ENCODE measurements around the gene ST3GAL4.

The ST3GAL4 gene

GRCh38 chr11:126318574-126319373, 36.7 kb upstream of the ST3GAL4 start:
- no peak overlapping the region for H3K4me3 ChIP-seq
- H3K27me3 ChIP-seq (ENCODE audit: low read depth), result no peaks in the 10 kb centered on the region
- DNase-seq (ENCODE audit: low spot score in 2 of 2), result no peak
- H3K4me1 ChIP-seq, result no peaks in the 10 kb centered on the region
- in situ Hi-C loops (cut with MboI; ENCODE audit: low sequenced_read_pairs), result loop anchor here (25.0 kb wide), 1 partner anchor 669 kb away; no protein-coding TSS in a partner anchor
- no peaks in the 10 kb centered on the region for H3K9me3 ChIP-seq
- peaks cover 7% of the 10 kb centered on the region; the same call in 1 of the 2 replicates for H3K36me3 ChIP-seq (replicated peaks)

- no peaks in the 10 kb centered on the region for H3K9me3 ChIP-seq
- no peaks in the 10 kb centered on the region for H3K4me1 ChIP-seq
- in situ Hi-C loops (cut with MboI; ENCODE audit: low sequenced_read_pairs), result loop anchor here (25.0 kb wide), 1 partner anchor 668 kb away; no protein-coding TSS in a partner anchor
- no peak for DNase-seq (ENCODE audit: low spot score in 2 of 2)
- peaks cover 6% of the 10 kb centered on the region; the same call in 1 of the 2 replicates for H3K36me3 ChIP-seq (replicated peaks)
- no peak overlapping the region for H3K4me3 ChIP-seq
- H3K27me3 ChIP-seq (ENCODE audit: low read depth), result no peaks in the 10 kb centered on the region
Observed at GRCh38 chr11:126319374-126319740, 36.1 kb upstream of the ST3GAL4 start.

GRCh38 chr11:126322996-126323395, 32.5 kb upstream of the ST3GAL4 start:
- Histone ChIP-seq H3K27me3 (ENCODE audit: low read depth) (no peaks in the 10 kb centered on the region), H3K36me3 (replicated peaks) (no peaks in the 10 kb centered on the region), H3K9me3 (no peaks in the 10 kb centered on the region), H3K4me3 (no peak overlapping the region), H3K4me1 (no peaks in the 10 kb centered on the region)
- in situ Hi-C loops (cut with MboI; ENCODE audit: low sequenced_read_pairs), result loop anchor here (25.0 kb wide), 1 partner anchor 664 kb away; no protein-coding TSS in a partner anchor
- DNase-seq (ENCODE audit: low spot score in 2 of 2), result no peak

- in situ Hi-C loops (cut with MboI; ENCODE audit: low sequenced_read_pairs), result no loop called here
Observed at GRCh38 chr11:126327281-126328000, 28.0 kb upstream of the ST3GAL4 start.

GRCh38 chr11:126328001-126328390, 27.5 kb upstream of the ST3GAL4 start:
- in situ Hi-C loops (cut with MboI; ENCODE audit: low sequenced_read_pairs), result no loop called here
- Histone ChIP-seq H3K4me1 (no peaks in the 10 kb centered on the region), H3K36me3 (replicated peaks) (no peaks in the 10 kb centered on the region), H3K4me3 (no peak overlapping the region), H3K9me3 (no peaks in the 10 kb centered on the region), H3K27me3 (ENCODE audit: low read depth) (no peaks in the 10 kb centered on the region)
- DNase-seq (ENCODE audit: low spot score in 2 of 2), result no peak

More at GRCh38 chr11:126327281-126328000, 28.0 kb upstream of the ST3GAL4 start:
- DNase-seq (ENCODE audit: low spot score in 2 of 2), result no peak
- Histone ChIP-seq H3K4me1 (no peaks in the 10 kb centered on the region), H3K27me3 (ENCODE audit: low read depth) (no peaks in the 10 kb centered on the region), H3K9me3 (no peaks in the 10 kb centered on the region), H3K4me3 (no peak overlapping the region), H3K36me3 (replicated peaks) (no peaks in the 10 kb centered on the region)

GRCh38 chr11:126328444-126328843, 27.0 kb upstream of the ST3GAL4 start:
- no peak for DNase-seq (ENCODE audit: low spot score in 2 of 2)
- in situ Hi-C loops (cut with MboI; ENCODE audit: low sequenced_read_pairs), result no loop called here
- H3K4me1 ChIP-seq, result no peaks in the 10 kb centered on the region

GRCh38 chr11:126328938-126329643, 26.4 kb upstream of the ST3GAL4 start:
- Histone ChIP-seq H3K4me1 (no peaks in the 10 kb centered on the region), H3K27me3 (ENCODE audit: low read depth) (no peaks in the 10 kb centered on the region), H3K9me3 (no peaks in the 10 kb centered on the region), H3K36me3 (replicated peaks) (no peaks in the 10 kb centered on the region), H3K4me3 (no peak overlapping the region)
- in situ Hi-C loops (cut with MboI; ENCODE audit: low sequenced_read_pairs), result no loop called here
- DNase-seq (ENCODE audit: low spot score in 2 of 2), result no peak

More at GRCh38 chr11:126328444-126328843, 27.0 kb upstream of the ST3GAL4 start:
- H3K27me3 ChIP-seq (ENCODE audit: low read depth), result no peaks in the 10 kb centered on the region
- no peak overlapping the region for H3K4me3 ChIP-seq
- no peaks in the 10 kb centered on the region for H3K9me3 ChIP-seq
- H3K36me3 ChIP-seq (replicated peaks), result no peaks in the 10 kb centered on the region

- no peaks in the 10 kb centered on the region for H3K4me1 ChIP-seq
- H3K36me3 ChIP-seq (replicated peaks), result no peaks in the 10 kb centered on the region
- in situ Hi-C loops (cut with MboI; ENCODE audit: low sequenced_read_pairs), result no loop called here
- H3K4me3 ChIP-seq, result no peak overlapping the region
- DNase-seq (ENCODE audit: low spot score in 2 of 2), result no peak
- H3K9me3 ChIP-seq, result no peaks in the 10 kb centered on the region
- no peaks in the 10 kb centered on the region for H3K27me3 ChIP-seq (ENCODE audit: low read depth)
Observed at GRCh38 chr11:126329644-126330211, 25.8 kb upstream of the ST3GAL4 start.

- in situ Hi-C loops (cut with MboI; ENCODE audit: low sequenced_read_pairs), result no loop called here
- no peaks in the 10 kb centered on the region for H3K27me3 ChIP-seq (ENCODE audit: low read depth)
- no peak for DNase-seq (ENCODE audit: low spot score in 2 of 2)
- no peaks in the 10 kb centered on the region for H3K4me1 ChIP-seq
- H3K9me3 ChIP-seq, result no peaks in the 10 kb centered on the region
- no peaks in the 10 kb centered on the region for H3K36me3 ChIP-seq (replicated peaks)
- no peak overlapping the region for H3K4me3 ChIP-seq
Observed at GRCh38 chr11:126331286-126331685, 24.2 kb upstream of the ST3GAL4 start.

- no peaks in the 10 kb centered on the region for H3K9me3 ChIP-seq
- H3K36me3 ChIP-seq (replicated peaks), result no peaks in the 10 kb centered on the region
Observed at GRCh38 chr11:126332221-126332711, 23.2 kb upstream of the ST3GAL4 start.

GRCh38 chr11:126333142-126333541, 22.3 kb upstream of the ST3GAL4 start:
- in situ Hi-C loops (cut with MboI; ENCODE audit: low sequenced_read_pairs), result no loop called here
- Histone ChIP-seq H3K27me3 (ENCODE audit: low read depth) (no peaks in the 10 kb centered on the region), H3K4me1 (no peaks in the 10 kb centered on the region), H3K4me3 (no peak overlapping the region), H3K9me3 (no peaks in the 10 kb centered on the region), H3K36me3 (replicated peaks) (no peaks in the 10 kb centered on the region)
- no peak for DNase-seq (ENCODE audit: low spot score in 2 of 2)

More at GRCh38 chr11:126332221-126332711, 23.2 kb upstream of the ST3GAL4 start:
- Histone ChIP-seq H3K4me3 (no peak overlapping the region), H3K27me3 (ENCODE audit: low read depth) (no peaks in the 10 kb centered on the region), H3K4me1 (no peaks in the 10 kb centered on the region)
- in situ Hi-C loops (cut with MboI; ENCODE audit: low sequenced_read_pairs), result no loop called here
- DNase-seq (ENCODE audit: low spot score in 2 of 2), result no peak

GRCh38 chr11:126334659-126335462, 20.6 kb upstream of the ST3GAL4 start:
- Histone ChIP-seq H3K4me3 (no peak overlapping the region), H3K36me3 (replicated peaks) (0 out of 2 replicates have a peak, but pooled peaks cover 3% of the 10 kb centered on the region), H3K9me3 (no peaks in the 10 kb centered on the region), H3K27me3 (ENCODE audit: low read depth) (no peaks in the 10 kb centered on the region), H3K4me1 (no peaks in the 10 kb centered on the region)
- in situ Hi-C loops (cut with MboI; ENCODE audit: low sequenced_read_pairs), result no loop called here
- no peak for DNase-seq (ENCODE audit: low spot score in 2 of 2)

- no peaks in the 10 kb centered on the region for H3K9me3 ChIP-seq
- H3K4me3 ChIP-seq, result no peak overlapping the region
- in situ Hi-C loops (cut with MboI; ENCODE audit: low sequenced_read_pairs), result no loop called here
- 0 out of 2 replicates have a peak, but pooled peaks cover 3% of the 10 kb centered on the region for H3K36me3 ChIP-seq (replicated peaks)
- DNase-seq (ENCODE audit: low spot score in 2 of 2), result no peak
- no peaks in the 10 kb centered on the region for H3K27me3 ChIP-seq (ENCODE audit: low read depth)
- H3K4me1 ChIP-seq, result no peaks in the 10 kb centered on the region
Observed at GRCh38 chr11:126335463-126335760, 20.1 kb upstream of the ST3GAL4 start.
